ENCODE data around the gene CDHR2. TPM values are rescaled to one million over a fixed set of nuclear protein-coding genes. Genes with fewer than 3 reads are reported as not detected.

The CDHR2 gene
- total and polyA plus RNA-seq, 2 donors (not counting 3 experiments of a cell fraction or from before 2014, with no cell fraction given) = not detected

GRCh38 chr5:176547802-176548201 is 1.3 kb upstream of the CDHR2 start:
- H2AFZ ChIP-seq (ENCODE audit: low read depth, low read length) = no peak overlapping the region
- H4K20me1 ChIP-seq (replicated peaks; ENCODE audit: control insufficient read depth, extremely low read depth, insufficient read depth, low read length) = no peaks in the 10 kb centered on the region
- DNase-seq (ENCODE audit: low read depth, low spot score) (no peak), FAIRE-seq (no peak)
- intact Hi-C loops (cut with micrococcal nuclease) = no loop called here
- dilution Hi-C loops (cut with MboI; ENCODE audit: extremely low pct_ligation_motif_present, low sequenced_read_pairs) = no loop called here
- H3K9me3 ChIP-seq (replicated peaks; ENCODE audit: control insufficient read depth, insufficient read depth, low read length) = no peaks in the 10 kb centered on the region
- no peak overlapping the region for H3K4me2 ChIP-seq (ENCODE audit: insufficient read depth, low read length)
- ChIA-PET CTCF (interaction anchor here (1.0 to 1.6 kb wide), 2 partner anchors 23 to 100 kb away, joined by 3 read pairs; partner anchors contain the start of gene FAF2), POLR2A (no interaction called here)
- H3K4me3 ChIP-seq (replicated peaks in 1 of 3; ENCODE audit: insufficient read depth in 1 of 3, low read depth in 1 of 3, low read length in 3 of 3) = no peak overlapping the region
- no peaks in the 10 kb centered on the region for H3K27me3 ChIP-seq (ENCODE audit: control insufficient read depth in 2 of 2, insufficient read depth in 2 of 2, low read length in 2 of 2)
- H3K9ac ChIP-seq (replicated peaks; ENCODE audit: extremely low read depth, insufficient read depth, low read length) = no peak overlapping the region
- TF ChIP-seq EZH2 (IDR thresholded peaks at IDR 0.05; ENCODE audit: borderline replicate concordance, low read depth, low read length, severe bottlenecking) (no peak), GATA2 (IDR thresholded peaks at IDR 0.05; ENCODE audit: insufficient read depth, insufficient read length, low read depth, low read length) (no peak), CTCF (IDR thresholded peaks at IDR 0.05; ENCODE audit: extremely low read depth in 1 of 2, insufficient read depth in 1 of 2, low read depth in 1 of 2, low read length in 2 of 2) (no peak), JUN (IDR thresholded peaks at IDR 0.05; ENCODE audit: borderline replicate concordance, insufficient read depth, insufficient read length, low read depth) (no peak), MYC (IDR thresholded peaks at IDR 0.05; ENCODE audit: low read depth, low read length) (no peak), POLR2A (IDR thresholded peaks at IDR 0.05; ENCODE audit: low read depth, low read length) (no peak), POLR2AphosphoS5 (IDR thresholded peaks at IDR 0.05; ENCODE audit: insufficient read depth, low read depth, low read length) (no peak), MAX (IDR thresholded peaks at IDR 0.05; ENCODE audit: insufficient read depth, insufficient read length) (no peak), FOS (IDR thresholded peaks at IDR 0.05; ENCODE audit: borderline replicate concordance, insufficient read depth, low read length) (no peak)
- H3K36me3 ChIP-seq (ENCODE audit: control insufficient read depth in 2 of 2, extremely low read depth in 1 of 2, insufficient read depth in 2 of 2, low read length in 2 of 2) = no peaks in the 10 kb centered on the region
- H3K9me1 ChIP-seq (replicated peaks; ENCODE audit: control insufficient read depth, extremely low read depth, insufficient read depth, low read length) = no peaks in the 10 kb centered on the region
- H3K4me1 ChIP-seq (ENCODE audit: control insufficient read depth, extremely low read depth, insufficient read depth, low read length) = peaks cover 7% of the 10 kb centered on the region
- BruUV-seq (replicated peaks) = no TSS peak
- H3K27ac ChIP-seq (ENCODE audit: insufficient read depth, low read depth, low read length) = no peak overlapping the region
- H3K79me2 ChIP-seq (ENCODE audit: control insufficient read depth, insufficient read depth, low read length) = no peaks in the 10 kb centered on the region

Measured in endothelial cell of umbilical vein (primary cell).